ENCODE results near the gene CPLX1.

- TF ChIP-seq TAF1 (IDR thresholded peaks at IDR 0.05; ENCODE audit: low read depth, low read length) (no peak), POLR2A (IDR thresholded peaks at IDR 0.05; ENCODE audit: low read depth, low read length) (no peak), POLR2AphosphoS5 (IDR thresholded peaks at IDR 0.05; ENCODE audit: low read depth, low read length) (no peak), SPI1 (IDR thresholded peaks at IDR 0.05; ENCODE audit: low read depth, low read length) (no peak)
Measured at GRCh38 chr4:742742-743311, 83.1 kb downstream of the CPLX1 start.

Measured in GM12891 (cell line).